AG09319 (cell line): ENCODE data around the gene TMPRSS2.

Source experiments
- DNase-seq: peaks from one replicate; pipeline ENCODE4 v3.0.0-alpha.2; 2010; ENCODE audit warnings: low read depth; ENCODE audit errors: extremely low read depth
- TF ChIP-seq, protein P1 (sequence below): IDR thresholded peaks from 2 replicates; pipeline ENCODE4 v1.5.1; 2011; ENCODE audit warnings: low read depth, mild to moderate bottlenecking, inconsistent platforms, low read length, moderate library complexity

TMPRSS2 gene

DNA sequence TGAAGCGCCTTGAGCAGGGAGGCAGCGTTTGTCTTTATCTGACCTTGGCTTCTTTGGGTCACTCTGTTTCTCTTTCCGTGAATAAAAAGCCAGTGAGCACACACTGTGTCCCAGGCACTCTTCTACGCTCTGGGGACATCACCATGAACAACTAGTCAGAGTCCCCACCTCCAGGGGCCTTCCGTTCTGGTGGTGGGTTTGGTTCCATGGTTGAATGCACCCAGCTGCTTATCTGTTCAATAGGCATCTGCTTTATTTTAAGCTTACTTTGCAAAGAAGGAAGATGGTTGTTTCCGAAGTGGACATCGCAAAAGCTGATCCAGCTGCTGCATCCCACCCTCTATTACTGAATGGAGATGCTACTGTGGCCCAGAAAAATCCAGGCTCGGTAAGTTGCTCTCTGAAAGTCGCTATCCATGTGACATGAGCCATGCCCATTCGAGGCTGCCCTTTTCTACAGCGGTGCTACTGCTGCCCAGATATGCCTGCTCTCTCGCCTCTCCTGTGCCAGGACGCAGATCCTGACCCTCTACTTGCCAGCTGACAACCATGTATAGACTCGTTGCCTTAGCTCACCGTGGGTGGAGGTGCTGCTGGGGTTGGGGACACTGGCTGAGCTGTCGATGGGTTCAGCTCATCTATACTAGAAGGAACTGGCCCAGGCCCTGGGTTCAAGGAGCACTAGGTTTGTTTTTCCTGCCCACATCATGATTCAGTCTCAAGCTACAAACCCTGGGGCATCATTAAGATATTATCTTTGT, 76.0 kb downstream of the TMPRSS2 start:
- TF ChIP-seq, protein P1, sequence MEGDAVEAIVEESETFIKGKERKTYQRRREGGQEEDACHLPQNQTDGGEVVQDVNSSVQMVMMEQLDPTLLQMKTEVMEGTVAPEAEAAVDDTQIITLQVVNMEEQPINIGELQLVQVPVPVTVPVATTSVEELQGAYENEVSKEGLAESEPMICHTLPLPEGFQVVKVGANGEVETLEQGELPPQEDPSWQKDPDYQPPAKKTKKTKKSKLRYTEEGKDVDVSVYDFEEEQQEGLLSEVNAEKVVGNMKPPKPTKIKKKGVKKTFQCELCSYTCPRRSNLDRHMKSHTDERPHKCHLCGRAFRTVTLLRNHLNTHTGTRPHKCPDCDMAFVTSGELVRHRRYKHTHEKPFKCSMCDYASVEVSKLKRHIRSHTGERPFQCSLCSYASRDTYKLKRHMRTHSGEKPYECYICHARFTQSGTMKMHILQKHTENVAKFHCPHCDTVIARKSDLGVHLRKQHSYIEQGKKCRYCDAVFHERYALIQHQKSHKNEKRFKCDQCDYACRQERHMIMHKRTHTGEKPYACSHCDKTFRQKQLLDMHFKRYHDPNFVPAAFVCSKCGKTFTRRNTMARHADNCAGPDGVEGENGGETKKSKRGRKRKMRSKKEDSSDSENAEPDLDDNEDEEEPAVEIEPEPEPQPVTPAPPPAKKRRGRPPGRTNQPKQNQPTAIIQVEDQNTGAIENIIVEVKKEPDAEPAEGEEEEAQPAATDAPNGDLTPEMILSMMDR: no peak

DNA sequence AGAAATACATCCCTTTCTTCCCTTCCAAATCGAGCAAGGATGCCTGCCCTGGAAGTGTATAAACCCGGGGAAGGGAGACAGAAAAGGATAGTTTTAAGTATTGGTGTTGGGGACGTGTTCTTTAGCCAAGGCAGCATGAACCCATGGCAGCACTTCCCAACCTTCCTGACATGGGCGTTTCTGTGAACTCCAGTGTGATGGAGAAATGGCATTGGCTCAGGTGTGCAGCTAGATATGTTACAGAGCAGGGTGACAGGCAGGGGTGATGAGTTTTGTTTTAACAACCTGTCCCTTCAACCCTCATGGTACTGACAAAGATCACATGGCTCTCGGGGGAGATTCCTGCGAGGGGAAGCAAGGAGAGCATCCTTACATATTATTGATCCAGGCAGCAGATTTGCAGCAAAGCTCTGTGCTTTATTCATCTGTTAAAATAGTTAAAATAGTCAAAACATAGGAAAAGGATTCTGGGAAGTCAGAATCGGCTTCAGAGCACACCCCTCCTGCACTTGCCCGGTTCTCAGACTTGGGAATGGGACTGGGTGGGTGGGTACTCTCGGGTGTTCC, 78.0 kb downstream of the TMPRSS2 start:
- no peak for DNase-seq
- TF ChIP-seq, protein P1: no peak

More for the DNA sequence above, 76.0 kb downstream of the TMPRSS2 start:
- no peak for DNase-seq

DNA sequence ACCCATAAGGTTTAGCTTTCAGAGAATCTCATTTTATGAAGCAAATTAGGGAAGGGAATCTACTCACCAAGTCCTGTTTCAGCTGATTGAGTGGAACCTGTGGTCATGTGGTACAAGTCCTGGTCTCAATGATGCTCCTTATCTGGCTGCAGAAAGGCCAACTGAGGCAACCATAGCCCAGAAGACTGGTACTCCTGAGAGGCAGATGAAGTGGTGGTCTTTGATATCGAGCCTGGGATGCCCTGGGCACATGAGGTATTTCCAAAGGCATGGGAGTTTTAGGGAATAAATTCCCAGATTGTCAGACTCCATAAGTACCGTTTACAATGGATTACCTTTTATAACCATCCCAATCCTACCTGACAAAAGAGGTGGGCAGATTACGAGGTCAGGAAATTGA, 78.7 kb downstream of the TMPRSS2 start:
- DNase-seq: no peak
- TF ChIP-seq, protein P1: no peak

DNA sequence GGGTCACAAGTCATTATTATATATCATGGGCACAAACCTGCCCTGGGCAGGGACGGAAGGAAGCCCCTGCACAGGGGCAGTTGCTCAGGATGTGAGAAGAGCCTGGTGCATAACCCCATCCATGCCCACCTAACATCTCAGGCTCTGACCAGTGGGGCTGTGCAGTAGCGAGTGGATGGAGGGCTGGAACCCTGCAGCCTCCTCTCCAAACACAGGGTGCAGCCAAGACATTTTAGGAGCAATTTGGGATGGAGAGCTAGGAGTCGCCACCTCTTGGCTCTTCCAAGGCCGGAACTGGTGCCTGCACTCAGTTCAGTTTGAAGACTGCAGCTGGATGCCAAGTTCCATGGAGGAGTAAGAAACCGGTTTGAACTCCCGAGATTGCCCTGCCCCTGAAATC, 79.1 kb downstream of the TMPRSS2 start:
- TF ChIP-seq, protein P1: no peak
- no peak for DNase-seq

DNA sequence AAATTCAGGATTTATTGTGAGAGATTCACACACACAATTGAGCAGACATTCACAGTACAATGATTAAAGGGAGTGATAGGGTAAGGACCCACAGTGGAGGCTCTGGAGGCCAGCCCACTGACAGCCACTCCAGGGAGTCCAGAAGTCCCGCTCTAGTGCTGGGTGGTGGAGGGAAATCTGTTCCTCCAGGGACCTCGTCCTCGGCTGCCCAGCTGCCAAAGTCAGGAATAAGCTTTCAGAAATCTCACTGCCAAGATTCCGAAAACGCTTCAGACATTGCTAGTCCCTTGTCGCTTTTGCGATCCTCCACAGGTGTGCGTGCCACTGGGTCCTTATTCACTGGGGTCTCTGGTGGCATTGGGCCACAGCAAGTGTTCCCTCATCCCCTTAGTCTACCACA, 79.6 kb downstream of the TMPRSS2 start:
- TF ChIP-seq, protein P1: no peak
- DNase-seq: no peak

DNA sequence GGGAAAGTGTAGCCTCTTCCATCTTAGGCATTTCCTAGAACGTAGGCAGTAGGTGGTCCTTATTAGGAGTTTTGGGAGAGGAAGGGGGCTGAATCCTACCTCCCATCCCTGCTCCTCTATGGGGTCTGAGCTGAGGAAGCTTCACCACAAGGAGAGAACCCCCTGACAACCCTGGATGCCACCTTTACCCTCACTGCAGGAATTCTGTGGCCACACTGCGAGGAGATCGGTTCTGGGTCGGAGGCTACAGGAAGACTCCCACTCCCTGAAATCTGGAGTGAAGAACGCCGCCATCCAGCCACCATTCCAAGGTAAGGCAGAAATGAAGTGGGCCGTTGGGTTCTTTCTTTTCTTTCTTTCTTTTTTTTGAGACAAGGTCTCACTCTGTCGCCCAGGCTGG, 80.4 kb downstream of the TMPRSS2 start:
- DNase-seq: no peak
- TF ChIP-seq, protein P1: no peak

DNA sequence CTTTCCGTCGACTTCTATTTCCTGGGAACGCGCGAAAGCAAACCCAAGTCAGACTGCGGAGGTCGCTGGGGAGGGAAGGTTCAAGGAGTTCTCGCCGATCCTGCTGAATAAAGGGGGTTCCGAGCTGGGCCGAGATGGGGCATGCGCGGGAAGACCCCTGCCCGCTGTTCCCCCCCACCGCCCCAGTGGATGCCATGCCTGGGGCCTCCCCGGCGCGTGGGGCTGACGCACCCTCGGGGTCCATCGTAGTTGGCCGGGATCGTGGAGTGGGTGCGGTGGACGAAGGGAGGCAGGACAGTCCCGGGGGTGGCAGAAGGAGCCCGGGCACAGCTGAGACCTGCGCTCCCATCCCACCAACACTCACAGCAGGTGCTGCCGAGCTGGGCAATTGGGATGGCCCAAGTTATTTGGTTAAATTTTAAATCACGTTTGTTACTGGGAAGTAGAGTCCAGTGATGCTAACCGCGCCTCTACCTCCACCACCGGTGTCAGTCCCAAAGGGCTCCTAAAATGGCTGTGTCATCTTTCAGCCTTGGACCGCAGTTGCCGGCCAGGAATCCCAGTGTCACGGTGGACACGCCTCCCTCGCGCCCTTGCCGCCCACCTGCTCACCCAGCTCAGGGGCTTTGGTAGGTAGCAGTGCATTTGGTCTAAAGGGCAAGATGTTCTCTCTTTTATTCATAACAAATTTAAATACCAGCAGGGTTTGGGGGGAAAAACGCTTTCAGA, 81.1 kb downstream of the TMPRSS2 start:
- DNase-seq: no peak
- TF ChIP-seq, protein P1: no peak
